GM19463 (cell line): Measurements from ENCODE around the gene GAL3ST3.
"Not testable (repeated sequence)": the region's sequence is repeated elsewhere in the genome, so short reads cannot be mapped to it uniquely, and the experiment has no call there.

Source experiments
- ATAC-seq: cut with Tn5 transposase; IDR thresholded peaks from one replicate; pipeline ENCODE4 v1.9.1; 2021; ENCODE audit warnings: mild to moderate bottlenecking, moderate library complexity; ENCODE audit not compliant: unreplicated experiment

Gene GAL3ST3

DNA sequence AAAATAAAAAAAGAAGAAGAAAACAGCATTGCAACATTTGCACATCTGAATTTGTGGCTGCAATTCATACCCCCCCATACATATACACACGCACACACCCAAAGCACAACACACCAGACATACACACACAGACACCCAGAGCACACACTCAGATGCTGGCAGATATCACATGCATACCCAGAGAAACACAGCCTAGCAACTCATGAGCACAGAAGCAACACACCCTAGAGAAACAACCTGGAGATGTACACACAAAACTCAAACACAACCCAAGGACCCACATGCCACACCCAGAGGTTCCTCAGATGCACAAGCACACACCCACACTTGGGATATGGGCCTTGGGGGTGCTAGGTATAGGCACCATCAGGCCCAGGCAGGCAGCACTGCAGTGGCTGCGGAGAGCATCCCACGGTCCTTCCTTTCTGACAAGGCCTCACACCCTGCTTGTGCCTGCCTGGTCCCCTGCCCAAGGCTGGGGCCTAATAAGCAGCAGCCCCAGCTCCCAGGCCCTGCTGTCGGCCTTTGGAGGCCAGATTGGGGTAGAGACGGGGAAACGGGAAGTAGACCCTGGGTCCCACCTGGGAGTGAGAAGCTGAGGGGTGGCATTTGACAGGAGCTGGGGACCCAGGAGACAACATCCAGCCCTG, 34.0 kb downstream of the GAL3ST3 start:
- ATAC-seq = no peak

DNA sequence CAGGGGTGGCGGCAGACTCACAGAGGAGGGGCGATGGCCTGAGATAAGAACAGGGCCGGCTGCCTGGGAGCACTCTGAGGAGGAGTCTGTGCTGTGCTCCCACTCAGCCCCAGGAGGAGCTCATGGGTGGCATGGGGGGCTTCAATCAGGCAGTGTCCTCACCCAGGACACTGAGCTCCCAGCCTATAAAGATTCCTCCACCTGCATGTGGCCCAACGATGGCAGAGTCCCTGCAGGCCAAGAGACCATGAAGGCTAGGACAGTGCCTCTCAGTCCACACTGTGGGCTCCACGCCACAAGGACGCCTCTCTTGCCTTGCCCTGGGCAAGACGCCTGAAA, 35.2 kb downstream of the GAL3ST3 start:
- ATAC-seq = no peak

DNA sequence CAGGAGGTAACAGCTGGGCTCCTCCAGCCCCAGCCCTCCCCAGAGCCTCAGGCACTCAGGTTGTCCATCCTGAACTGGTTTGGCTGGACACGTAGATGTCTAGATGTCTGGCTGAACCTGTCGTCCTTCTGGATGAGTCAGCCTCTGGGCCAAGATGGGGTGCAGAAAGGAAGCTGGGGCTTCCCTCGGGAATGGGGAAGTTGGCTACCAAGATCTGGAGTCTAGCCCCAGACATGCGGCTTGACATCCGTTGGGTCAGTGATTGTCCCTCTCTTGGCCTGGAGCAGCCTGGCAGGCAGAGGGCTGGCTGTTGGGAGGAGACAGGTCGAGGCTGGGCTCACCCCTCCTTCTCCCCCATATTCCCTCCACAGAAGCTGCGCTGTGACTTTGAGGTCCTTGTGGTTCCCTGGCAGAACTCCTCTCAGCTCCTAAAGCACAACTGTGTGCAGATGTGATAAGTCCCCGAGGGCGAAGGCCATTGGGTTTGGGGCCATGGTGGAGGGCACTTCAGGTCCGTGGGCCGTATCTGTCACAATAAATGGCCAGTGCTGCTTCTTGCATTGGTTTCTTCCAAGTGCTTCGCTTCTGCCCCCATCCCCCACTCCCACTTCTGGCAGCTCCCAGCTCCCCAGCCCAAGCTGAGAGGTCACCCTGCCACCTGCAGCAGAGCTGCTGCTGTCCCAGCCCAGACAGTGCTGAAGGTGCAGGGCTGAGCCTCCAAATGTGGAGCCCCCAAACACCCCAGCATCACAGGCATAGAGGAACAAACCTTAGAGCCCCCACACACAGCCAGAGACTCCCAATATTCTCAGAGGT, 35.8 kb downstream of the GAL3ST3 start:
- no peak for ATAC-seq

DNA sequence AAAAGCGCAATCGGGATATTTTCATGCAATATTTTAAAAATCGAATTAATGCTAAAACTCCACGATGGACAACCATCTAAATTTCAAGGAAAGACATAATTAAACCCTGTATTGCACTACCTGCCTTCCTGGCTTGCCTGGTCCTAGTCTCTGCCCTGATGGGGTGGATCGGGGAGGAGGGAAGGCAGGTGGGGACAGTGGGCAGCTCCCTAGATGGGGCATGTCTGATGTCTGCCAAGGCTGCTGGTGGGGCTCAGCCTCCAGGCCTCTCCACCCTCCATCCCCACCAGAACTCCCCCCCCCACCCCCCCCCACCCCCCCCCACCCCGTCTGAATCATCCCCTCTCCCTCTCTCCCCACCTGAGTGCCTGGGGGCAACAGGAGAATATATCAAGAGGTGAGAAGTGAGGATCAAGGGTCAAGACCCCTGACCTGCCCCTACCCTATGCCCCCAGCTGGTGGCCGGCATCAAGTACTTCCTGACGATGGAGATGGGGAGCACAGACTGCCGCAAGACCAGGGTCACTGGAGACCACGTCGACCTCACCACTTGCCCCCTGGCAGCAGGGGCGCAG, 36.5 kb downstream of the GAL3ST3 start:
- no peak for ATAC-seq

DNA sequence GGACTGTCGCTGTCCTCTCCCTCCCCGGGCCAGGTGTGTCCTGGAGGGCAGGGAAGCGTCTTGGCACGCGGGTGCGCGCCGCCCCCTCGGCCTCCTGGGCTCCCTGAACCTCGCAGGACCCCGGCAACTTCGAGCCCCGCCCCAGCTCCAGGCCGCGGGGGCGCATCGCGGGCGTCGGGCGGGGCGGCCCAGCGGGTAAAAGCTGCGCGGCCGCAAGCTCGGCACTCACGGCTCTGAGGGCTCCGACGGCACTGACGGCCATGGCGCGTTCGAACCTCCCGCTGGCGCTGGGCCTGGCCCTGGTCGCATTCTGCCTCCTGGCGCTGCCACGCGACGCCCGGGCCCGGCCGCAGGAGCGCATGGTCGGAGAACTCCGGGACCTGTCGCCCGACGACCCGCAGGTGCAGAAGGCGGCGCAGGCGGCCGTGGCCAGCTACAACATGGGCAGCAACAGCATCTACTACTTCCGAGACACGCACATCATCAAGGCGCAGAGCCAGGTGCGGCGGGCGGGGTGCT, 37.1 kb downstream of the GAL3ST3 start, which contains the start of gene CST6:
CST6 (plus strand) TSS at position 224 of the 519 bp plus-strand sequence; CDS start at position 261, 37 bp downstream.
- no peak for ATAC-seq

DNA sequence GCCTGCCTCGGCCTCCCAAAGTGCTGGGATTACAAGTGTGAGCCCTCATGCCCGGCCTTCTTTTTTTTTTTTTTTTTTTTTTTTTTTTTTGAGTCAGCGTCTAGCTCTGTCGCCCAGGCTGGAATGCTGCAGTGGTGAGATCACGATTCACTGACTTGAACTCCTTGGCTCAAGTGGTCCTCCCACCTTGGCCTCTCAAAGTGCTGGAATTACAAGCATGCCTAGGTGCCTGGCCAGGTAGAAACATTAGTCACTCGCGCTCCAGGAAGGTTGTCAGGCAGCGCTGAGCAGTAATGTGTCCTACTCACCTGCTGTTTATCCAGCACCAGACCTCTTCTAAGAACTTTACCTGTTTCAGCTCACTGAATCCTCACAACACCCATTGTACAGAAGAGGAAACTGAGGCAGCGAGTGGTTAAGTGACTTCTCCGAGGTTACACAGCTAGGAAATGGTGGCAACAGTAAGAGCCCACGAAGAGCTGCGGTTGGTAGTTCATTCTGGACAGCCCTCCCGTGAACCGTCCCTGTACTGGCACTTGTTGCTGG, 37.6 kb downstream of the GAL3ST3 start:
- no peak for ATAC-seq

DNA sequence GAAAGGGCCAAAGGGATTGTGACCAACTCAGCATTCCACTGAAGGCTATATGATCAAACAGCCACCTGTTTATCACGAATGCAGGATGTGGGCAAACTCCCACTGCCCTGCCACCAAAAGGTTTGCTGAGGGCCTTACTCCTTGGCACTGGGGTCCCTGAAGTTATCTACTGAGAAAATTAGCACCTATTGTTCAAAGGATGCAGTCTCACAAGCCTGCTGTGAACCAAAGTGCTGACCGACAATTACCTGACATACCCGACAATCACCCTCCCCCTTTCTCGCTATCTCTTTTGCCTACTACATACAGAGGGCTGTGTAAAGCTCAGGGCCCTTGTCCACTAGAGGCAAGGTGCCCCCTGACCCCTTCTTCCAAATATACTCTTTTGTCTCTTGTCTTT, 38.9 kb downstream of the GAL3ST3 start:
- not testable (repeated sequence) for ATAC-seq

DNA sequence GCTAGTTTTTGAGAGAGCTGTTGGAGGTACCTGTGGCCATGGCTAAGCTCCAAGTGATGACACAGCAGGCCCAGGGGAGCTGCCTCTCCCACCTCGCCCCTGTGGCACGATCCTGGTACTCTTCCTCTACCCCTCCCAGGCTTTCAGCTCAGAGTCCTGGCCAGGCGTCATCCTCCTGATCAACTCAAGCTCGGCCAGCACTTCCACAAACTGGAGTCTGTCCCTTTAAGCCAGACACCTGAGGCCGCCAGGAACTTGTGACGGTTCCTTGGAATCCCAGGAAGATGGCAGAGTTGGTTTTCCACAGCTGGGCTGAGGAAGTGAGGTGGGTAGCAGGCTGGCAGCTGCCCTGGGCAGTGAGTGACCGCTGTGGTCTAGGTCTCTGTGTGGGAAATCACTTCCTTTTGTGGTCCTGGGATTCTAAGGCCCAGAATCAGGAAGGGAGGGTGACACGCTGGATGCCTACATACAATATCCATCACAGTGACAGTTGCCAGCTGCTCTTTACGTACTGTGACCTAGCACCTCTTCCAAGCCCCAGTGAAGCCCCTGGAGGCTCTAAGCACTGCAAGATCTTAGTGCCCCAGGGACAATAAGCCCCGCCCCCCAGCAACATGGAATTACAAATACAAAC, 40.4 kb downstream of the GAL3ST3 start:
- no peak for ATAC-seq

DNA sequence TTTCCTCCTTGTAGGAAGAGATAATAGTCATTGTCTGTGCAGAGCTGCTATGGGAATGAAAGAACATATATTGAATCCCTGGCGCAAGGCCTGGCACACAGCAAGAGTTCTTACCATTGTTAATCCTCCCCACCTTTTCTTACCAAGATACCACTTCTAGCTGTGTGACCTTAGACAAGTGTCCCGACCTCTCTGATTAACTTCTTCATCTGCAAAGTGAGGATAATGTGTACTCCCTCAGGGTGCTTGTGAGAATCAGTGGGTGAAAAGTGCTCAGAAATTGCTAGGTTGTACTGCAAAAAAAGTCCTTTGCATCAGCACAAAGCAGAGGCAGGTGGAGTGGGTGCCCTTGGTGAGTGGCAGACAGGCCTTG, 40.9 kb downstream of the GAL3ST3 start:
- no peak for ATAC-seq

DNA sequence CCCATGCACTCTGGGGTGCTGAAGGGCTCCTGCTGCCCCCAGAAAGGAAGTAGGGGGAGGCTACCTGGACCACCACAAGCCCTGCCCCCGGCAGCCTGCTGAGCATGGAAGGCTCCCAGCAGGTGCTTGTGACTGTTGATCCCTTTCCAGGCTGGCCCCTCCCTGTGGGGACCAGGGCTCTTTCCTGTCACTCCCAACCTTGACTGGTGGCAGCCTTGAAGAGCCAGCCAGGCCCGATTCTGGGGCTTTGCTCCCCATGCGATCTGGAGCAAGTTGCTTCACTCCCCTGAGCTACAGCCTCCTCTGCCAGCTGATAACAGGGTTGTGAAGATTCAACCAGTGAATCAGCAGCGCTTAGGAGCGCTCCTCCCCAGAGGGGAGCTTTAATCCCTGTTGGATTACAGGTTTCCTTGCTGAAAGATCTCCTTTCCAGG, 41.7 kb downstream of the GAL3ST3 start:
- ATAC-seq = no peak

DNA sequence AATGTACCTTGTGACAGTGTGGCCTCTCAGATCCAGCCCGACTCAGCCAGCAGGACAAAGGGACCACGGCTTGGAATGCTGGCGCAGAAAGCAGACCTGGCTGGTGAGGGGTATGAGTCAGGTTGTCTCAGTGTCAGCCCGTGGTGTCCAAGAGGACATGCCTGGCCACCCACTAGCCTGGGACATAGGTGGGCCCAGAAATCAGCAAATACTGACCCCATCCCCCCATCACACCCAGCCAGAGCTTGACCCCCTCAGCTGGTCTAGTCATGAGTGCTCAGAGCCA, 42.1 kb downstream of the GAL3ST3 start:
- no peak for ATAC-seq

DNA sequence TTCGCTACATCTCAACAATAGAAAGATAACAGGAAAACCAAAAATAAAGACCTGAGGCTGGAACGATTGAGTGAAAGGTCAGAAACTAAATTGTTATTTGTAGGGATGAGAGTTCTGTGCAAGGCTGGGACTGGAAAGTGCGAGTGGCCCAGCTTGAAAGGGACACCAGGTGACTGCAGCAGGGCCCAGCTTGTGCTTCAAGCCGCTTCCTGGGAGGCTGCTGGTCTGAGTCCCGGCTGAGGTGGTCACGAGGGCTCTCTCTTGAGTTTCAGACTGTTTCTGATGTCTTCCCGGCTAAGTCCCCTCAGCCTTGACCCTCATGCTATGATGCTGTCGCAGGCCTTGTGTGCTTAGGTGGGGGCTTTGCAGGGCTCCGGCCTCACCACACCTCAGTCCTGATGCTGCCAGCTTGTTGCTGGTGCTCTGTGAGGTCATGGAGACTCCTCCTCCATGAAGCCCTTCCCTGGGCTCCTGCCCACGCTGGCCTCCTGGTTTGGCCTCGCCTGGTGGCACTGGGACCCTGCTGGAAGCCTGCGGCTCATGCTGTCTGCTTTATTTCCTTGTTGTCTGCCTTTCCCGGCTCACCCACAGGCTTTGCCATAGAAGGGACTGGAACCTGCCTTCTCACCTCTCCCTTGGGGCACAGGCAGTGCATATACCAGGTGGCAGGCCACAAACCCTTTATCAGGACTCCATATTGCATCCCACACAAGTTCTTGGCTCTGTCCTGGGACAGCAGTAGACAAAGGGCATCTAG, 42.6 kb downstream of the GAL3ST3 start:
- ATAC-seq = no peak

DNA sequence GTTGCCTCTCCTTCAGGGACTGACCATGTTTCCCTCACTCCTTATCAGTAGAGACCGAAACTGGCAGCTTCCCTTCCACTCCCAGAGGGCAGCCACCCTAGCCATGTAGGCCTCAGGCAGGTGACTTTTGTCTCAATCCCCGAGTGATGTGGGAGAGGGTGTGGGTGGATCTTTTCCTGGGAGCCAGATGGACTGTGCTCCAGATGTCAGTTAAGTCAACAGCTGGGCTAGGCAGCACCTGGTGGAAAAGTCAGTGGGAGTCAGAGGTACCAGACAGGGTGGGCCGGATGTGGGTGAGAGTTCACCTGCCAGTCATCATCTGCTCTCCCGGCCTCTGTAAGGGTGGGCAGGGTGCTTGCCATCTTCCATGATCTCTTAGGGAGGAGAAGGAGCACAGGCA, 44.8 kb downstream of the GAL3ST3 start:
- ATAC-seq = no peak

DNA sequence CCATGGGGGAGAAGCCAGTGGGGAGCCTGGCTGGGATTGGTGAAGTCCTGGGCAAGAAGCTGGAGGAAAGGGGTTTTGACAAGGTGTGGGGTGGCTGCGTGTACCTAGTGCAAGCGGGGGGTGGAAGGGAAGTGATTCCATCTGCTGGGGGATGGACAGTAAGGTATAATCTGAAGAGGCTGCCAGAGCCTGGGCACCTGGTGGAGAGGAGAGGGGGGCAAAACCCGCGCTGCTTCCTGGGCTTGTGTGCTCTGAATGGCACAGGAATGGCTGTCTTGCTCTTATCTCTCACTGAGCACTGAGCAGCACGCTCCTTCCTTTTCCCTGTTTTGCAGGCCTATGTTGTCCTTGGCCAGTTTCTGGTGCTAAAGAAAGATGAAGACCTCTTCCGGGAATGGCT, 45.7 kb downstream of the GAL3ST3 start:
- ATAC-seq = no peak

DNA sequence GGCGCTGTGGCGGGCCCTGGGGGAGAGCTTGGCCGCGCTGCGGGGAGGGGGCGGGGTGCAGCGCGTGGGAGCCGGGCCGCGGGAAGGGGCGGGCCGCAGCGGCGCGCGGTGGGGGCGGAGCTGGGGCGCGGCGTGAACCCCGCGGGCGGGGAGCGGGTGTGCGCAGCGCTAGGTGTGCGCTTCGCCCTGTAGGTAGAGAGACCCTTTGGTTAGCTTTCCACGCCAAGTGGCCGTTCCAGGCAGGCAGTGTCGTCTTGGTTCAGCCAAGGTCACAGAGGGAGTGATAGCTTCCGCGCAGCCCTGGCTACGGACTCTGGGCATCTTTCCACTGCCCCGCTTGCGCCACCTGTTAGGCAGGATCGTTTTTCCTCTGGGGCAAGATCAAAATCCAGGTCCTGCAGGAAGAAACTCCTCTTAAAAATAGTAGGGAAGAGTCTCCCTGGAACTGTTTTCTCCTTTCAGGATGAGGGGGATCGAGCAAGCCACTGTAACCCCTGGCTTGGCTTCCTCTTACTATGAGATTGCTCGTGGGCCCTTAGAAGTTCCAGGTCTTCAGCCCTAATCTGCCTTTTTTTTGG, 46.2 kb downstream of the GAL3ST3 start:
- peak; percentile 46 for ATAC-seq

DNA sequence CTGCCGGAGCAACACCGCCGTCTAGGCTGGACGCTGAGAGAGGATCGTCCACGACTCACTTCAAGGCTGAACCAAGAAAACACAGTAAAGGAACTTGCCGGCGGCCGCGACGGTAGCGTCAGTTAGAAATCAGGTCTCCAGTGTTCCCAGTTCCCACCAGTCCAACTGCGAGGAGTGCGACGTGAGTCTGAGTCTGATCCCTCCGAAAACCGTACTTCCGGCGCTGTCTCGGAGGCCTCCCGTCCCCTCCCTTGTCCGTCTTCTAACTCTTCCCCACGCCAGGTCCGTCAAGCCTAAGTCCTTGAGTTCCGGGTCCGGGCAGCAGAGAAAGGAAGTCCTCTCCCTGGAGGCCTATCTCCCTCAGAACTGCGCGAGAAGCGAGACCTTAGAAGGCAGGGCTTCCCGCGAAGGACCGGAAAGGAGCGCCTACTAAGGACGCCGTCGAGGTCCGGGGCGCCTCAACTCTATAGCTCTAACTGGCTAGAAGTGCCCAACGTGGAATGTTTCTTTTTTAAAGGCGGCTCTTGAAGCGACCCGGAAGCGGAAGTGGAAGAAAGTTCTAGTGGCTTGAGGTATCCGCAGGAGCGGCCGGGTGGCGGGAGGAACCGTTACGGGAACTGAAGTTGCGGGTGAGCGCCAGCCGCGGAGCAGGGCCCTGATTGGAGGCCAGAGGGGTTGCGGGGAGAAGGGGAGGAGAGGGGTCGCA, 46.9 kb downstream of the GAL3ST3 start, which contains the start of the genes BANF1 and EIF1AD:
BANF1 (plus strand) TSS at position 562 of the 706 bp plus-strand sequence. CDS start 748 bp downstream, outside the sequence.
EIF1AD (minus strand) TSS at position 216 of the 706 bp plus-strand sequence. CDS start 1,768 bp downstream, outside the sequence.
- peak; percentile 84 for ATAC-seq

DNA sequence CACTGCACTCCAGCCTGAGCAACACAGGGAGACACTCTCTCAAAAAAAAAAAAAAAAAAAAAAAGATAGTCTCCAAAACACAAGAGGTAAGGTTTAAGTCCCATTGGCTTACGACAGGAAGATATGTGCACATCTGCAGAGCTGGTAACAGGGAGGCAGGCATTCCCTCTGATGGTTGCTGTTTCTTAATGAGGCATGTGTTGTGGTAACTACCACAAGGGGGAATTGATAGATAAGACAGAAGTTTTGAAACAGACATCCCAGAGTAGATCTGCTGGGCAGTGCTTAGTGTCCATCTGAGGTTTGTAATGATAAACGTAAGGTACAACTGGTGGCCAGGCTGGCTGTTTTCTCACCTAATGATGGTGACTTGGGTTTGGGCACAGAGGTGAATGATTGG, 51.7 kb downstream of the GAL3ST3 start:
- no peak for ATAC-seq

DNA sequence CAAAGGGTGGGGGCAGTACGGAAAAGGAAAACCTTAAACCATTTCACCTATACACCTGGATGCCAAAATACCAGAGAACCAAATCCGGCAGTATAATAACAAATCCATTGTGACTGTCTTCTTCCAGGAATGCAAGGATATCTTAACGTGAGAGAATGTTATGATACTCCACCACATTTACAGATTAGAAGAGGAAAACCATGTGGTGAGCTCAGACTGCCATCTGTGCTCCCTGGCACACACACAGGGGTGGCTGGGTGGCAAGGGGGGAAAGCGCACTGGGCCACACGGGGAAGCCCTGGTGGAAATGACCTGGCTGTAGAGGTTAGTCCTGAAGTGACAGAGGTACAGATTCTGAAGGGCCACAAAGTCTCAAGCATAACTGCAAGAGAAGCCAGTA, 56.9 kb downstream of the GAL3ST3 start:
- ATAC-seq = no peak
